GM18520 (cell line): Measurements from ENCODE around the gene UBAC1.
"Not testable (repeated sequence)": the region's sequence is repeated elsewhere in the genome, so short reads cannot be mapped to it uniquely, and the experiment has no call there.

ENCODE experiments used
- ATAC-seq: cut with Tn5 transposase; IDR thresholded peaks from one replicate; pipeline ENCODE4 v1.9.1; 2021; ENCODE audit not compliant: unreplicated experiment

UBAC1 gene

DNA sequence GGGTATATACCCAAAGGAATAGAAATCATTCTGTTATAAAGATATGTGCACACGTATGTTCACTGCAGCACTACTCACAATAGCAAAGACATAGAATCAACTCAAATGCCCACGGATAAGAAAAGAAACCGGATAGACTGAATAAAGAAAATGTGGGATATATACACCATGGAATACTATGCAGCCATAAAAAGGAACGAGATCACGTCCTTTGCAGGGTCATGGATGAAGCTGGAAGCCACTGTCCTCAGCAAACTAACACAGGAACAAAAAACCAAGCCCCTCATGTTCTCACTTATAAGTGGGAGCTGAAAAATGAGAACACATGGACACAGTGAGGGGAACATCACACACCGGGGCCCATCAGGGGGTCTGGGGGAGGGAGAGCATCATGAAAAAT lies 17.6 kb downstream of the UBAC1 start:
- ATAC-seq: not testable (repeated sequence)

GRCh38 chr9:135941288-135941995 lies 19.7 kb downstream of the UBAC1 start:
- no peak for ATAC-seq

- ATAC-seq: no peak
Measured at GRCh38 chr9:135939351-135940265, 21.6 kb downstream of the UBAC1 start.

GRCh38 chr9:135937521-135938489 lies 23.4 kb downstream of the UBAC1 start:
- no peak for ATAC-seq

GRCh38 chr9:135933114-135933513 lies 28.1 kb downstream of the UBAC1 start:
- no peak for ATAC-seq

DNA sequence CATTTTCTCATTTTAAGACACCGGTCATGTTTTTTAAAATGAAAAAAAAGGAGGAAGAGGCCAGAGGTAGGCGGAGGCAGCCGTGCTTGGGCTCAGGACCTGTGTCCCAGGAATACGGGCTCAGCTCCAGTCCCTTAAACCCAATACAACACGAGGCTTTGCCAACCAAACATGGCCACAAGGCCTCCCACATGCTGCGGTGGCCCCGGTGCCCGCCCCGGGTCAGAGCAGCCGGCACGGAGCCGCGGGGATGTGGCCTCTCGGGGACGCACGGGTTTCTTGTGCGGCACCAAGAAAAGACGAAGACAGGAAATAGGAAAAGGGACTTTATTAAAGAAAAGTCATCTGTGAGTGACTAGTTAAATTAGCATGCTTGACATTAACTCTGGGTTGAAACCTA lies 28.5 kb downstream of the UBAC1 start:
- ATAC-seq: no peak

GRCh38 chr9:135931349-135931820 lies 29.8 kb downstream of the UBAC1 start:
- ATAC-seq: no peak

- ATAC-seq: no peak
Measured at GRCh38 chr9:135930446-135931345, 30.5 kb downstream of the UBAC1 start.

DNA sequence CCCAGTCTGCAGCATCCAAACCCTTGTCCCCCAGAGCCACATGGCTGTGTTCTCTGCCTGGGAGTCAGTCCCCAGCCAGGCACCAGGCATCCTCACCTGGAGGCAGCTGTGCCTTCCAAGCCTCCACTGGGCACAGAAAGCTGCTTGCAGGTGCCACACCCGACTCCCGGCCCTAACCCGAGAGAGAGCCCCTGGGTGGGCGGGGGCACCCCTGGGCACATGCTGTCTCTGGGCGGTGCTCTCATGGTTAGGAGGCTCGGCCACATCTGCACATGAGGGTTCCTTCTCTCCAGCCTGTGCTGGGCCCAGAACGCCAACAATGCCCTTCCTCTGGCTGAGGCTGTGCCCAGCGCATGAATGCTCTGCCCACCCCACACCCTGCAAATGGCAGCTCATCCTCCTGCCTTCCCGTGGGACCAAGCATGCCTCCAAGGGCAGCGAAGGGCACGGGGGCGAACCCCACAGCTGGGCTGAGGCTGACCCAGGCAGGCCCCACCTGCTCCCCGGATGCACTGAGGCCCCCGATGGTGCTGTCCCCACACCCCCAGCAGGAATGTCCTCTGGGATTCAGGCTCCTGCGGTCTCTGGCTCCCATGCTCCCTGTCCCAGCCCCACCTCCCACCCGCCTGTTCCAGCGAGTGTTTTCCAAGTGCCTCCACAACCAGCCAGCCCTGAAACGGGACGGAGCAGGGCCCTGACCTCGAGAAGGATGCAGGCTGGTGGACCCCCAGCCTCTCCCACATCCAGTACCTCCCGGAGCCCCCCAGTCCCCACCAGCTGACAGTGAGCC lies 31.3 kb downstream of the UBAC1 start:
- no peak for ATAC-seq

GRCh38 chr9:135928731-135929655 lies 32.2 kb downstream of the UBAC1 start:
- ATAC-seq: no peak

DNA sequence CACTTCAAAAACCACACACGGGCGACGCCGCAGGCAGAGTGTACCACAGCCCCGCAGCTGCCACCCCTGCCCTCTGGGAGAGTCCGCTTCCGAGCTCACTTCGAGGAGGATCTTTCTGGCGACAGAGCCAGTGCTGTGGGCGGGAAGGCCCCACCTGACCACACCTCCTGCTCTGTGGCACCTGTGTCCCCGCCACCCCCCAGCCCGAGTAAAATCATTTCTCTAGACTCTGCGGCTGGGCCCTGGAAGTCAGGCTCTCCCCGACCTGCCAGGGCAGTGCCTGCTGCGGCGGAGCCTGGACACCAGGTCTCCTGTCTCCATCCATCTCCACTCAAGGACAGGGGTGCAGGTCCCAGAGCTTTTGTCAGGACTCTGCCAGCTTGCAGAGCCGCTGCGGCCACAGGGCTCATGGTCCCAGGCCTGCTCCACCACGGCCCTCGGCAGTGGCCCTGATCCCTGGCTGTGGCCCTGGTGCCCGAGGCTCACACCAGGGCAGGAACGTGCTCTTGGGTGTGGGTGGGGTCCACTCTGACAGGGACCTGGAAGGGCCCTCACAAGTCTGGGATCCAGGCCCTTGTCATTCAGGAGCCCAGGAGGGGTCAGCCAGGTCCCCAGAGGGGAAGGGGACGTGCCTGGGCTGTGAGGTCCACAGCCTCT lies 33.0 kb downstream of the UBAC1 start:
- no peak for ATAC-seq

- ATAC-seq: no peak
Measured at GRCh38 chr9:135927195-135928013, 33.8 kb downstream of the UBAC1 start.

GRCh38 chr9:135926402-135927194 lies 34.6 kb downstream of the UBAC1 start:
- ATAC-seq: no peak

DNA sequence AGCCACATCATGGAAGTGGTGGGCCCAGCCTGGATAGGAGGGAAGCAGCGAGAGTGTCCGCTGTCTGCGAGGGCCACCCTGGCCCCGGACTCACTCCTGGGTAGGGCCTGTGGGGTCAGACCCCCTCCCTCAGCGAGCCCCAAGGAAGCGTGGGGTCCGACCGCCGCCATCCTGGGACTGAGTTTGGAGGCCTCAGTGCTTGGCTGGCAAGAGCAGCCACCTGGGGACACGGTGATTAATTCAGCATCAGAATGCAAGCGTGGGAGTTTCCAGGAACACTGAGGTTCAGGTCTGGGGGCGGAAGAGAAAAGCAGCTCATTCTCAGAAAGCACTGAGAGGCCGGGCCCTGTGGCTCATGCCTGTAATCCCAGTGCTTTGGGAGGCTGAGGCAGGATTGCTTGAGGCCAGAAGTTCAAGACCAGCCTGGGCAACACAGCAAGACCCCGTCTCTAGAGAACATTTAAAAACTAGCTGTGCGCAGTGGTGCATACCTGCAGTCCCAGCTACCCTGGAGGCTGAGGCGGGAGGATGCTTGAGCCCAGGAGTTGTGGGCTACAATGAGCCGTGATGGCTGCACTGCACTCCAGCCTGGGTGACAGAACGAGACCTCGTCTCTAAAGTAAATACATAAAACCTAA lies 35.6 kb downstream of the UBAC1 start:
- no peak for ATAC-seq

DNA sequence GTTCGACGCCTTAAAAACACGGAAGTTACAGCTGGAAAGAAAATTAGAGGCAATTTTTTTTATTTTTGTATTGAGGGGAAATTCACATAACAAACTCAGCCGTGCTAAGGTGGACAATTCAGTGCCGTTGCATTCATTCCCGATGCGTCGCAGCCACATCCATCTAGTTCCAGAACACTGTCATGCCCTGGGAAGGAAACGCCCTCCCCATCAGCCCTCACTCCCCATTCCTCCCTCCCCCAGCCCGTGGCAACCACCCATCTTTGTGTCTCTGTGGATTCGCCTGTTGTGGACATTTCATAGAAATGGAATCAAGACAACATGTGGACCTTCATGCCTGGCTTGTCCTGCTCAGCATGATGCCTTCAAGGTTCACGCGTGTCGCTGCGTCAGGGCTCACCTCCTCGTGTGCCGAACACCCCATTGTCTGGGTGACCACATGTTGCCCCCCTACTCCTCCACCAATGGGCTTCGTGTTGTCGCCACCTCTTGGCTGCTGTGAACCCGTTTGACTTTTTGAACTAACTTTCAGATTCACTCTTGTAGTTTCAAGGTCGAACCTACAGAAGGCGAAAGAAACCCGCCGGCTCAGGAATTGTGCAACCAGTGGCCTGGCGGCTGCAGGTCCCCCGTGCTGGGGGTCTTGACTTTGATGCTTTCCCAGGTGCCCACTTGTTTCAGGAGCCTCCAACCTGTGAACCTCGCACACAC lies 36.4 kb downstream of the UBAC1 start:
- no peak for ATAC-seq
